MCF 10A (cell line): Measurements from ENCODE around the gene CATSPERE. TPM values are rescaled to one million over a fixed set of nuclear protein-coding genes. Genes with fewer than 3 reads are reported as not detected.
"Not testable (repeated sequence)": the region's sequence is repeated elsewhere in the genome, so short reads cannot be mapped to it uniquely, and the experiment has no call there.

Experiments
- BruUV-seq: library from RNA; stranded (reverse); fragments of 400-500 nt; replicated peaks from 2 replicates; lab custom pipeline; 2021; lab: Mats Ljungman, UMichigan
- CTCF ChIA-PET: fragments of 300-600 bp; sonication (Branson Sonifier 250); formaldehyde crosslinking; extraction: SDS; loops from one replicate; lab custom pipeline; 2021; ENCODE audit warnings: antibody characterized with exemption, inconsistent platforms; lab: Yijun Ruan, JAX
- POLR2A ChIA-PET: fragments of 300-600, 350-650 bp; sonication (Branson Sonifier 250); formaldehyde crosslinking; extraction: SDS; loops from one replicate; lab custom pipeline; 2020; ENCODE audit warnings: antibody characterized with exemption, inconsistent platforms; lab: Yijun Ruan, JAX
- DNase-seq: peaks from one replicate; pipeline ENCODE4 v3.0.0-alpha.2; 2018; ENCODE audit not compliant: unreplicated experiment
- H3K27ac Mint-ChIP-seq: one replicate; pipeline ENCODE4 v1.8.0; 2022; ENCODE audit warnings: mild to moderate bottlenecking, low read depth, mixed read lengths; ENCODE audit not compliant: unreplicated experiment
- H3K27me3 Mint-ChIP-seq: one replicate; pipeline ENCODE4 v1.8.0; 2022; ENCODE audit warnings: mixed read lengths; ENCODE audit not compliant: insufficient read depth, unreplicated experiment
- H3K36me3 Mint-ChIP-seq: one replicate; pipeline ENCODE4 v1.8.0; 2022; ENCODE audit warnings: mild to moderate bottlenecking, moderate library complexity, mixed read lengths; ENCODE audit not compliant: insufficient read depth, unreplicated experiment
- H3K4me1 Mint-ChIP-seq: one replicate; pipeline ENCODE4 v1.8.0; 2022; ENCODE audit warnings: mixed read lengths; ENCODE audit not compliant: insufficient read depth, unreplicated experiment
- H3K4me3 Mint-ChIP-seq: one replicate; pipeline ENCODE4 v1.8.0; 2022; ENCODE audit warnings: mild to moderate bottlenecking, moderate library complexity, mixed read lengths; ENCODE audit not compliant: unreplicated experiment
- H3K9me3 Mint-ChIP-seq: one replicate; pipeline ENCODE4 v1.8.0; 2022; ENCODE audit warnings: mixed read lengths; ENCODE audit not compliant: unreplicated experiment
- CTCF ChIP-seq: fragments of 200-600 bp; IDR thresholded peaks from one replicate; pipeline ENCODE4 v1.8.0; 2022; ENCODE audit warnings: antibody characterized with exemption, mild to moderate bottlenecking; ENCODE audit not compliant: unreplicated experiment
- intact Hi-C: fragments of 100-400 bp; cut with micrococcal nuclease; formaldehyde crosslinking; loops from 2 replicates; pipeline ENCODE4 v1.14.1; 2022
- total RNA-seq: library from RNA; stranded (reverse); gene quantifications from 2 replicates; pipeline ENCODE4 v1.2.3, GENCODE V29; 2022

CATSPERE gene
- total RNA-seq, 1 experiment from 2014 or later: 2.1 TPM

GRCh38 chr1:244497805-244498204 is 36.7 kb downstream of the CATSPERE start:
- CTCF ChIA-PET: no interaction called here
- no peak for DNase-seq

GRCh38 chr1:244499484-244499883 is 38.4 kb downstream of the CATSPERE start:
- H3K27ac Mint-ChIP-seq, H3K27me3 Mint-ChIP-seq, H3K9me3 Mint-ChIP-seq, H3K4me1 Mint-ChIP-seq, intact Hi-C loops, H3K4me3 Mint-ChIP-seq, BruUV-seq, POLR2A ChIA-PET, H3K36me3 Mint-ChIP-seq, DNase-seq: not testable (repeated sequence)
- CTCF ChIA-PET: interaction anchor here (1.0 kb wide), 1 partner anchor 35 kb away, joined by 4 read pairs; no protein-coding TSS in a partner anchor

More at GRCh38 chr1:244497805-244498204, 36.7 kb downstream of the CATSPERE start:
- H3K9me3 Mint-ChIP-seq: peaks cover 6% of the 10 kb centered on the region
- H3K36me3 Mint-ChIP-seq: no peaks in the 10 kb centered on the region
- peaks cover 5% of the 10 kb centered on the region for H3K4me1 Mint-ChIP-seq
- POLR2A ChIA-PET: no interaction called here
- H3K4me3 Mint-ChIP-seq: no peak overlapping the region
- H3K27me3 Mint-ChIP-seq: no peaks in the 10 kb centered on the region
- H3K27ac Mint-ChIP-seq: no peak overlapping the region
- no peak for TF ChIP-seq CTCF
- no TSS peak for BruUV-seq
- intact Hi-C loops: no loop called here

GRCh38 chr1:244500515-244500914 is 39.4 kb downstream of the CATSPERE start:
- DNase-seq, H3K9me3 Mint-ChIP-seq, H3K4me1 Mint-ChIP-seq, H3K27me3 Mint-ChIP-seq, BruUV-seq, POLR2A ChIA-PET, H3K36me3 Mint-ChIP-seq, intact Hi-C loops, H3K4me3 Mint-ChIP-seq, H3K27ac Mint-ChIP-seq: not testable (repeated sequence)
- CTCF ChIA-PET: interaction anchor here (1.0 kb wide), 1 partner anchor 34 kb away, joined by 4 read pairs; no protein-coding TSS in a partner anchor

- Mint-ChIP-seq H3K4me3 (no peak overlapping the region), H3K36me3 (no peaks in the 10 kb centered on the region), H3K27me3 (no peaks in the 10 kb centered on the region), H3K27ac (no peak overlapping the region), H3K4me1 (no peaks in the 10 kb centered on the region), H3K9me3 (peaks cover 19% of the 10 kb centered on the region)
- BruUV-seq: no TSS peak
- ChIA-PET CTCF (interaction anchor here (0.9 kb wide), 1 partner anchor 1949 kb away, joined by 3 read pairs; no protein-coding TSS in a partner anchor), POLR2A (no interaction called here)
- DNase-seq: no peak
- intact Hi-C loops: no loop called here
- TF ChIP-seq CTCF: no peak
These were observed 41.6 kb downstream of the CATSPERE start for GRCh38 chr1:244502630-244503029.

GRCh38 chr1:244513493-244513892 is 52.4 kb downstream of the CATSPERE start:
- ChIA-PET POLR2A (no interaction called here), CTCF (no interaction called here)
- Mint-ChIP-seq H3K4me3 (no peak overlapping the region), H3K9me3 (peaks cover 22% of the 10 kb centered on the region), H3K27ac (no peak overlapping the region), H3K4me1 (no peaks in the 10 kb centered on the region), H3K27me3 (no peaks in the 10 kb centered on the region), H3K36me3 (no peaks in the 10 kb centered on the region)
- DNase-seq: no peak
- BruUV-seq: no TSS peak
- intact Hi-C loops: no loop called here
- no peak for TF ChIP-seq CTCF
